KMS-11 (cell line): ENCODE data around the gene ABCB4.

Source experiments
- H2AFZ ChIP-seq: fragments of 200-600 bp; sonication (generic); 2 replicates; pipeline ENCODE4 v1.6.1; 2016; ENCODE audit warnings: antibody characterized with exemption, mixed run types, low read depth
- H3K27ac ChIP-seq: fragments of 200-600 bp; sonication (generic); 2 replicates; pipeline ENCODE4 v1.6.1; 2016; ENCODE audit warnings: mild to moderate bottlenecking, mixed run types
- H3K27me3 ChIP-seq: fragments of 200-600 bp; sonication (generic); 2 replicates; pipeline ENCODE4 v1.6.1; 2017; ENCODE audit warnings: mild to moderate bottlenecking, low read depth, mixed run types, moderate library complexity; ENCODE audit not compliant: insufficient read depth
- H3K36me3 ChIP-seq: fragments of 200-600 bp; sonication (generic); 2 replicates; pipeline ENCODE4 v1.6.1; 2017; ENCODE audit warnings: mild to moderate bottlenecking, mixed run types; ENCODE audit not compliant: insufficient read depth
- H3K4me1 ChIP-seq: fragments of 200-600 bp; sonication (generic); 2 replicates; pipeline ENCODE4 v1.6.1; 2016; ENCODE audit warnings: mild to moderate bottlenecking, low read depth, mixed run types; ENCODE audit not compliant: poor library complexity, severe bottlenecking
- H3K4me2 ChIP-seq: fragments of 200-600 bp; sonication (generic); 2 replicates; pipeline ENCODE4 v1.7.0; 2016; ENCODE audit warnings: mild to moderate bottlenecking, mixed run types
- H3K4me3 ChIP-seq: fragments of 200-600 bp; sonication (generic); IDR thresholded peaks from 2 replicates; pipeline ENCODE4 v1.6.1; 2017; ENCODE audit warnings: low read depth, low read length, mixed read lengths; ENCODE audit not compliant: insufficient read depth
- H3K79me2 ChIP-seq: fragments of 200-600 bp; sonication (generic); 2 replicates; pipeline ENCODE4 v1.6.1; 2016; ENCODE audit warnings: low read depth, mixed run types; ENCODE audit not compliant: insufficient read depth
- H3K9ac ChIP-seq: fragments of 200-600 bp; sonication (generic); 2 replicates; pipeline ENCODE4 v1.6.1; 2016; ENCODE audit warnings: mild to moderate bottlenecking, mixed run types
- H4K20me1 ChIP-seq: fragments of 200-600 bp; sonication (generic); 2 replicates; pipeline ENCODE4 v1.6.1; 2016; ENCODE audit warnings: mild to moderate bottlenecking, mixed run types; ENCODE audit not compliant: insufficient read depth
- CTCF ChIP-seq: fragments of 200-600 bp; sonication (generic); conservative IDR thresholded peaks from 2 replicates; pipeline ENCODE4 v1.6.1; 2017; ENCODE audit warnings: low read depth, mild to moderate bottlenecking, antibody characterized with exemption, low read length, moderate library complexity, mixed read lengths

ABCB4 gene

GRCh38 chr7:87413951-87414793 lies 61.3 kb downstream of the ABCB4 start:
- H3K27me3 ChIP-seq: no peaks in the 10 kb centered on the region
- no peak for TF ChIP-seq CTCF
- no peaks in the 10 kb centered on the region for H4K20me1 ChIP-seq
- no peak overlapping the region for H3K27ac ChIP-seq
- H3K79me2 ChIP-seq: no peaks in the 10 kb centered on the region
- H3K4me2 ChIP-seq: no peak overlapping the region
- H3K9ac ChIP-seq: no peak overlapping the region
- no peak overlapping the region for H2AFZ ChIP-seq
- H3K4me1 ChIP-seq: no peaks in the 10 kb centered on the region
- no peaks in the 10 kb centered on the region for H3K36me3 ChIP-seq
- H3K4me3 ChIP-seq: no peak overlapping the region

DNA sequence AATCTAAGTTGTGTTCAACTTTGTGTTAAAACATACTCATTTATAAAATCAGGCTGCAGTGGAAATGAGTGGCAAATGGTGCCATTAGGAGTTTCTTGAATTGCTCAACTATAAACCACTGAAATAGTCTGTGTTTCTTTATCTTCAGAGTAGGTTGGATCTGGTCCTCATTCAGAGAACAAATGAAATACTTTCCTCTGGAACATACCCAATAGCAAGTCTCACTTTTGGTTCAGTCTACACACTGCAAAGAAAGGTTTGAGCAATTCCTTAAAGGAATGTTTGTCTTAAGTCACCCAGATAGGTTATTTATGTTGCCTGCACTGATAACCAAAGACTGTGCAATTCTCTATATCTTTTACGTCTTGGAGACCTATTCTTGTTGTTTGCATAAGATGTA lies 62.5 kb downstream of the ABCB4 start:
- no peaks in the 10 kb centered on the region for H3K4me1 ChIP-seq
- no peaks in the 10 kb centered on the region for H3K36me3 ChIP-seq
- no peaks in the 10 kb centered on the region for H3K27me3 ChIP-seq
- no peak overlapping the region for H3K4me3 ChIP-seq
- no peaks in the 10 kb centered on the region for H3K79me2 ChIP-seq
- no peak overlapping the region for H3K27ac ChIP-seq
- H4K20me1 ChIP-seq: no peaks in the 10 kb centered on the region
- H3K9ac ChIP-seq: no peak overlapping the region
- no peak overlapping the region for H2AFZ ChIP-seq
- H3K4me2 ChIP-seq: no peak overlapping the region
- no peak for TF ChIP-seq CTCF

GRCh38 chr7:87411186-87411585 lies 64.3 kb downstream of the ABCB4 start:
- Histone ChIP-seq H2AFZ (no peak overlapping the region), H4K20me1 (no peaks in the 10 kb centered on the region), H3K9ac (no peak overlapping the region), H3K36me3 (no peaks in the 10 kb centered on the region), H3K27me3 (no peaks in the 10 kb centered on the region), H3K27ac (no peak overlapping the region), H3K4me3 (no peak overlapping the region), H3K4me1 (no peaks in the 10 kb centered on the region), H3K4me2 (no peak overlapping the region), H3K79me2 (no peaks in the 10 kb centered on the region)
- no peak for TF ChIP-seq CTCF

DNA sequence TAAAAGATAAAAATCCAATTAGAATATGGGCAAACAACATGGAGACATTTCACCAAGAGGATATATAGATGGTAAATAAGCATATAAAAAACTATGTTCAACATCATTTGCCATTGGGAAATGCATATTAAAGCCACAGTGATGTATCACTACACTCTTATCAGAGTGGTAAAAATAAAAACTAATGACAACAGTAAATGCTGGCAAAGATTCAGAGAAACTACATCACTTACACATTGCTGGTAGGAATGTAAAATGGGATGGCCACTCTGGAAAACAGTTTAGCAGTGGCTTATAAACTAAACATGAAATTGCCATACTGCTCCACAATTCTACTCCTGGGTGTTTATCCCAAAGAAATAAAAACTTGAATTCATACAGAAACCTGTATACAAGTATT lies 70.8 kb downstream of the ABCB4 start:
- Histone ChIP-seq H3K27ac (no peak overlapping the region), H3K4me3 (no peak overlapping the region), H3K79me2 (no peaks in the 10 kb centered on the region), H3K9ac (no peak overlapping the region), H2AFZ (no peak overlapping the region), H3K4me2 (no peak overlapping the region), H3K27me3 (no peaks in the 10 kb centered on the region), H4K20me1 (no peaks in the 10 kb centered on the region), H3K4me1 (no peaks in the 10 kb centered on the region), H3K36me3 (no peaks in the 10 kb centered on the region)
- no peak for TF ChIP-seq CTCF
